ENCODE data around the gene B4GALT6. TPM values are rescaled to one million over a fixed set of nuclear protein-coding genes. Genes with fewer than 3 reads are reported as not detected.

Gene B4GALT6
- total and polyA plus RNA-seq, 10 of the 15 experiments (the other 5 are each of a cell fraction or from before 2014, with no cell fraction given) = 11.9 to 47.4 (median 18.0) TPM

GRCh38 chr18:31720867-31721266 lies 36.5 kb upstream of the B4GALT6 start (continued):
- TF ChIP-seq E4F1 (IDR thresholded peaks at IDR 0.05; ENCODE audit: borderline replicate concordance, partially characterized antibody) (no peak), SREBF1 (IDR thresholded peaks at IDR 0.05; ENCODE audit: low read length) (no peak), IRF3 (IDR thresholded peaks at IDR 0.05) (no peak), REST (IDR thresholded peaks at IDR 0.05; ENCODE audit: low read depth, low read length) (no peak), CEBPB (IDR thresholded peaks at IDR 0.05; ENCODE audit: borderline replicate concordance in 1 of 2, low read depth in 2 of 2, low read length in 2 of 2) (no peak), SKIL (IDR thresholded peaks at IDR 0.05; ENCODE audit: low read depth, poor library complexity, severe bottlenecking) (no peak)
